GM23338 (cell line): ENCODE measurements around the gene EMCN.

Experiments used
- EZH2 ChIP-seq: fragments of 200-600 bp; sonication (generic); IDR thresholded peaks from one replicate; pipeline ENCODE4 v1.8.0; 2017; ENCODE audit warnings: antibody characterized with exemption, mild to moderate bottlenecking, low read depth; ENCODE audit not compliant: unreplicated experiment
- TF ChIP-seq, protein P1 (sequence below), 2 experiments: fragments of 200-600 bp in 1 of 2; sonication (generic) in 1 of 2; conservative IDR thresholded peaks; 2 replicates each; pipeline versions ENCODE4 v1.5.1 to v1.6.1; 2016 to 2017; ENCODE audit warnings: antibody characterized with exemption in 2 of 2, low read depth in 2 of 2, mild to moderate bottlenecking in 2 of 2, moderate library complexity in 1 of 2

DNA sequence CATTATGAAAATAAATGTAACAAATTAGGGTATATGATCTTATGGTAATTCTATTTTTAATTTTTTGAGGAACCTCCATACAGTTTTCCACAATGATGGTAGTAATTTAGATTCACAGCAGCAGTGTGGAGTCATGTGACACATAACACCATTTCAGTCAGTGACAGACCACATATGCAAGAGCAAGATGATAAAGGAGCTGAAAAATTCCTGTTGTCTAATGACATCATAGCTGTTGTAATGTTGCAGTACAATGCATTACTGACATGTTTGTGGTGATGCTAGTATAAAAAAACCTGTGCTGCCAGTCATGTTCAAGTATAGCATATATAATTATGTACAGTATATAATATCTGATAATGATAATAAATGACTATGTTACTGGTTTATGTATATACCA lies 28.5 kb downstream of the EMCN start:
- TF ChIP-seq, protein P1, sequence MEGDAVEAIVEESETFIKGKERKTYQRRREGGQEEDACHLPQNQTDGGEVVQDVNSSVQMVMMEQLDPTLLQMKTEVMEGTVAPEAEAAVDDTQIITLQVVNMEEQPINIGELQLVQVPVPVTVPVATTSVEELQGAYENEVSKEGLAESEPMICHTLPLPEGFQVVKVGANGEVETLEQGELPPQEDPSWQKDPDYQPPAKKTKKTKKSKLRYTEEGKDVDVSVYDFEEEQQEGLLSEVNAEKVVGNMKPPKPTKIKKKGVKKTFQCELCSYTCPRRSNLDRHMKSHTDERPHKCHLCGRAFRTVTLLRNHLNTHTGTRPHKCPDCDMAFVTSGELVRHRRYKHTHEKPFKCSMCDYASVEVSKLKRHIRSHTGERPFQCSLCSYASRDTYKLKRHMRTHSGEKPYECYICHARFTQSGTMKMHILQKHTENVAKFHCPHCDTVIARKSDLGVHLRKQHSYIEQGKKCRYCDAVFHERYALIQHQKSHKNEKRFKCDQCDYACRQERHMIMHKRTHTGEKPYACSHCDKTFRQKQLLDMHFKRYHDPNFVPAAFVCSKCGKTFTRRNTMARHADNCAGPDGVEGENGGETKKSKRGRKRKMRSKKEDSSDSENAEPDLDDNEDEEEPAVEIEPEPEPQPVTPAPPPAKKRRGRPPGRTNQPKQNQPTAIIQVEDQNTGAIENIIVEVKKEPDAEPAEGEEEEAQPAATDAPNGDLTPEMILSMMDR (conservative IDR thresholded peaks at IDR 0.05; ENCODE audit: low read depth in 2 of 2) = no peak
- TF ChIP-seq EZH2 = no peak
